GM19035 (cell line): ENCODE data around the gene USP19.
A peak's percentile ranks its signal among the peaks of the same experiment; 100 is the strongest.

ENCODE experiments used
- ATAC-seq: cut with Tn5 transposase; IDR thresholded peaks from one replicate; pipeline ENCODE4 v1.9.1; 2021; ENCODE audit not compliant: unreplicated experiment

USP19 gene, protein sequence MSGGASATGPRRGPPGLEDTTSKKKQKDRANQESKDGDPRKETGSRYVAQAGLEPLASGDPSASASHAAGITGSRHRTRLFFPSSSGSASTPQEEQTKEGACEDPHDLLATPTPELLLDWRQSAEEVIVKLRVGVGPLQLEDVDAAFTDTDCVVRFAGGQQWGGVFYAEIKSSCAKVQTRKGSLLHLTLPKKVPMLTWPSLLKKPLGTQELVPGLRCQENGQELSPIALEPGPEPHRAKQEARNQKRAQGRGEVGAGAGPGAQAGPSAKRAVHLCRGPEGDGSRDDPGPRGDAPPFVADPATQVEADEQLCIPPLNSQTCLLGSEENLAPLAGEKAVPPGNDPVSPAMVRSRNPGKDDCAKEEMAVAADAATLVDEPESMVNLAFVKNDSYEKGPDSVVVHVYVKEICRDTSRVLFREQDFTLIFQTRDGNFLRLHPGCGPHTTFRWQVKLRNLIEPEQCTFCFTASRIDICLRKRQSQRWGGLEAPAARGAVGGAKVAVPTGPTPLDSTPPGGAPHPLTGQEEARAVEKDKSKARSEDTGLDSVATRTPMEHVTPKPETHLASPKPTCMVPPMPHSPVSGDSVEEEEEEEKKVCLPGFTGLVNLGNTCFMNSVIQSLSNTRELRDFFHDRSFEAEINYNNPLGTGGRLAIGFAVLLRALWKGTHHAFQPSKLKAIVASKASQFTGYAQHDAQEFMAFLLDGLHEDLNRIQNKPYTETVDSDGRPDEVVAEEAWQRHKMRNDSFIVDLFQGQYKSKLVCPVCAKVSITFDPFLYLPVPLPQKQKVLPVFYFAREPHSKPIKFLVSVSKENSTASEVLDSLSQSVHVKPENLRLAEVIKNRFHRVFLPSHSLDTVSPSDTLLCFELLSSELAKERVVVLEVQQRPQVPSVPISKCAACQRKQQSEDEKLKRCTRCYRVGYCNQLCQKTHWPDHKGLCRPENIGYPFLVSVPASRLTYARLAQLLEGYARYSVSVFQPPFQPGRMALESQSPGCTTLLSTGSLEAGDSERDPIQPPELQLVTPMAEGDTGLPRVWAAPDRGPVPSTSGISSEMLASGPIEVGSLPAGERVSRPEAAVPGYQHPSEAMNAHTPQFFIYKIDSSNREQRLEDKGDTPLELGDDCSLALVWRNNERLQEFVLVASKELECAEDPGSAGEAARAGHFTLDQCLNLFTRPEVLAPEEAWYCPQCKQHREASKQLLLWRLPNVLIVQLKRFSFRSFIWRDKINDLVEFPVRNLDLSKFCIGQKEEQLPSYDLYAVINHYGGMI (N-terminal part only)

DNA sequence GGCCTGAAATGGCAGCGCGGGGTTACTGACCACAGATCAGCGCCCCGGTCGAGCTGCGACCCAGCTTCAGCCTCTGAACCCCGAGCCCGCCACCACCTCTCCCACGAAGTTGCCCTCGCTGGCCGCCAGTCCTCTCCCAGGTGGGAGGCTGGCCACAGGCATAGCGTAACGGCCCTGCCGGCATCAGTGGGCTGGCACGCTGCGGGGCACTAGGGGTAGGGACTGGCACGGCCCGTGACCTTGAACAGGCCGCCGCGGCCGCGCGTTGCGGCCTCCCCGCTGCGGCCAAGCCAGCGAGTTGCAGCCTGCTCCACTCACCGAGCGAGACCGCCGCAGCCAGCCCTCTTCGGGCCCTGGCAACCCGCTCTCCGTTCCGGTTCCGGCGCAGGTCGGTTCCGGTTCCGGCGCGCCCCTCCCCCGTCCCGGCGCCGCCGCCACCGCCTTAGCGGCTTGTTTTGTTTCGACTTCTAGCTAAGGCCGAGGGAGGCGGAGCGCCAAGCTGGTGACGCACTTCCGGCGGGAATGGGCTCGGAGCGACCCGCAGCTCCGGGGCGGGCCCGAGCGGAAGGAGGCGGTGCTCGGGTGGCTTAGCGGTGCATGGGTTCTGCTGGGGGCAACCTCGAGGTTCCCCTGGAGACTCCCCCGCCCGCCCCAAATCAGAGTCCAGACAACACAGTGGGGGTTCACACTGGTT lies at the start of gene USP19:
Gene USP19 (minus strand): TSS at position 386 of the 694 bp plus-strand sequence. CDS start 1,678 bp downstream, outside the sequence.
- ATAC-seq: peak; percentile 86

DNA sequence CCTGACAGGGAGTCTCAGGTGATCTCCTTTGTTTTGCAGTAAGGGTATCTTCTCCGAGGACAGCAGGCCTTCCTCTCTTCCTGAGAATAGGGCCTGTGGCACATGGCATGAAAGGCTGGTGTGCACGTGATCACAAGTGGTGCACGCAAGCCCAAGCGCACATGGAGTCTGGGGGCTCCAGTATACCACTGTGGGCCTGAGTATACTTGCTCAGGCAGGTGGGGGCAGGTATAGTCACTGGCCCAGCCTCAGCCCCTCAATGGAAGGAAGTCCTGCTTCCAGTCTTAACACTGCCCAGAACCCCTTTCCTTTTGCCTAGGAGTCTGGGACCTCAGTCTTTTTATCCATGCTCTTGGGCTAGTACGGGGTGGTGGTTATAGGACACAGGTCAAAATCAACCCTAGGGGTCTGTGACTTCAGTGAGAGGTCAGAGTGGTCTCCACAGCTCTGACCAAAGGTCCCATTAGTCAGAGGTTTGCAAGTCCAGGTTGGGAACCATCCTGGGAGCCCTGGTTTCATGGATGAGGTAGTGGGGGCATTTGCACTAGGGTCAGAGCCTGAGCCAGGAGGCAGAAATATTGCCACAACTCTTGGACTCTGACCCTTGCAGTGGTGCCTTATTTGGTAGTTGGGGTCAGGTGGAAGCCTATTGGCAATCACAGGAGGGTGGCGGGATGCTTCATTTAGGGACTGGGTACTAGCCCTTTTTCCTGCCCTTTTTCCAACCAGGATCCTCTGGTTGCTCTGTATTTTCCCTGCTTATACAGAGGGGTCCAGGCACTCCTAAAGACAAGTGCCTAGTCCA lies 46.3 kb upstream of the USP19 start:
- no peak for ATAC-seq

DNA sequence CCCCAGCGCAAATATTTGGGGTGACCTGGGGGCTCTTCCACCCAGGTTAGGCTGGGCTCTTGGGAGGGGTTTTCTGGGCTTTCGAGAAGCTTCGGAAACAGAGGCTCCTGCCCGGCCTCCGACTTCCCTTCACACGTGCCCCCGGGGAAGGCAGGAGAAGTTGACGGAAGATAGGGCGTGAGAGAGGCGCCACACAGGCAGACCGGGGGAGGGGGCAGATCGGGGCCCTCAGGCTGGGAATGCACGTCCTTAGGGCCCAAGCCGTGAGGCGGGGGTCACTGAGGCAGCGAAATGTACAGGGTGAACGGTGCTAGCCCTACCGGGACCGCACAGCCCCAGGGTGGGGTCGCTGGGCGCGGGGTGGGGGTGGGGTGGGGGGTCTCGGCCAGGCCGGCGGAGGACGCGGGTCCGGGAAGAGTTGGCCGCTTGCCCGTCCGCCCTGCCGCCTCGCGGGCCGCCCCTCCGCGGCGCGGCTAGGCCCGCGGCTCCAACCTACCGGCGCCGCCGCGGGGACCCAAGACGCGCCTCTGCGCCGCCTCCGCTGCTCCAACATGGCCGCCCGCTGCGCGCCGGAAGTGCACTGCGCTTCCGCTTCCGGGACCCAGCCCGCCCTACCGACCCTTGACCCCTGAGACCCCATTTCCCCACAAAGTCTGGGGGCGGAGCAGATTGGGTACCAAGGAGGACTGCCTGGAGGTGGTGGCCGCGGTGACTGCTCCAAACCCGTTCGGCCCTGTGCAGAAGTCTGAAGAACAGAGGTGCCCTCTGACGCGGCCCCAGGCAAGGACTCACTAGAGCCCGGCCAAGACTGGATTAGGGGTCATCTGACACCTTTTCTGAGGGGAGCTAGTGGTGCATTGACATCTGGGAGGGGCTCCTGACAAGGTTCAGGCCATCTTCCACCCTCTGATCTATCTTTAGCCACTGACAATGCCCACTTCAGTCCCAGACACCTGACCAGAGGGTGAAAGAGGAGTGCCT lies 45.4 kb upstream of the USP19 start, which contains the start of gene CCDC71:
Gene CCDC71 (minus strand): TSS at position 561 of the 981 bp plus-strand sequence. CDS start 2,123 bp downstream, outside the sequence.
- peak; percentile 66 for ATAC-seq

DNA sequence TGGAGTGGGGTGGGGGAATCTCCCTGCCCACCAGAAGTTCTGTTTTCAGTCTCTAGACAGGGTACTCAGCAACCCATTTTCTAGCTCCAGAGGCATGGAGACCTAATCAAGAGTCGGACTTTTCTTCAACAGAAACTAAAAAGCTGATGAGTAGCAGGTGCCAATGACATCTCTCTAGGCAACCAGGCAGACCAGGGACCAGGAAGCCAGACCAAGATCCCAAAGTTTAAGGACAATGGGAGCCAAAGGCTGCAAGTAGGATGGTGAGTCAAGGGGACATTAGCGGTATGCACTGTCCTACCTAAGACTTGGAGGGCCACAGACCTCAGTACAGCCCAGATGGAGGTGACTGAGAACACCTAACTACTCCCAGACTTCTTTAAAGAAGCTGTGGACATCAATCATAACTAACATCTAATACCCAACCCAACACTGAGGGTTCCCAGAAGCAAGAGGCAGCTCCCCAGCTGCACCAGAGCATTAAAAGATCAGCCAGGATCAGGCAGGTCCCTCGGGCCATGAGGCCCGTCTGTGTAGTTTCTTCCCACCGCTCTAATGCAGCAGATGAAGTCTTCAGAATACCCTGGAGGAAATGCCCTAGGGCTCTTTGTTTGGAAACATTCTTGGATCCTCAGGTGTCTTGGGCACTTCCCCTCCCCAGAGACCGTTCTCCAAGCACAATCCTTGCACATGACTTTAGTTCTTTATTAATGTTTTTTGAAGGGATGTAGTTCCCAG lies 44.5 kb upstream of the USP19 start:
- ATAC-seq: no peak

DNA sequence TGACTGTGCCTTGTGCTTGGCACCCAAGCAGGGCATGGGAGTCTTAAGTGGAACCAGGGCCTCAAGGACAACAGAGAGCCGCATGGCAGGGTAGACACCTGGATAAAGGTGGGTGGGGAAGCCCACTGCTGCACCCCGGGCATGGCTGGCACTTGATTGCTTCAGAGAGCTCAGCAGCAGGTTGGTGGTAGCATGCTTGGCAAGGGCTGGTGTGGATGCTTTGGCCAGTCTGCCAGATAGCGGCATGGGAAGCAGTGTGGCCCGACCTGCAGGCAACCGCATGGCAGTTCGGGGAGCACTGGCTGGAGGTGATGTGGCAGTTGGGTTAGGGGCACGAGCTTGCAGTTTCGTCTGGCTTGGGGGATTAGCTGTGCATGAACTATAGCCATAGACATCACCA lies 43.0 kb upstream of the USP19 start:
- no peak for ATAC-seq

DNA sequence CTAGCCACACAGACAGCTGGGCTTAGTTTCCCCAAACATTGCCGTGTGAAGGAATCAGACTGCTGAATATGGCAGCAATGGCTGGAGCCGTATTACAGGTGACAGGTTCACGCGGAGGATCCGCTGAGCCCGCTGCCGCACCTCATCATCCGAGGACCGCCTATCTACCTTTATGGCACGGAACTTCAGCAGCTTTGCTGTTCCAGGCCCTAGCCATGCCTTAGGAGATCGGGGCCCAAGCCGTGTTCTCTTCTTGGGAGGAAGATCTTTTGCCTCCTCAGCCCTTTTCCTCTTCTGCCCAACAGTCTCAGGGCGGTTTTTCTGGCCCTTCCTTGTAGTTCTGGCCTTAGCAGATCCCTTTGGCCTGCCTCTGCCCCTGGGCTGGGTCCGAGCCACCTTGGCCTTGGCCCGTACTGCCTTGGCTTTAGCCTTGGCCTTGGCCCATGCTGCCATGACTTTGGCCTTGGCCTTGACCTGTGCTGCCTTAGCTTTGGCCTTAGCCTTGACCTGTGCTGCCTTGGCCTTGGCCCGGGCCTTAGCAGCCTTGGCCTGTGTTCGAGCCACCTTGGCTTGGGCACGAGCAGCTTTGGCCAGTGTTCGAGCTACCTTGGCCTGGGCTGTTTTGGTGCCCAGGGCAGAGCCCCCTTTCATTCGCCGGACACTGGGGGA lies 42.3 kb upstream of the USP19 start:
- ATAC-seq: no peak

DNA sequence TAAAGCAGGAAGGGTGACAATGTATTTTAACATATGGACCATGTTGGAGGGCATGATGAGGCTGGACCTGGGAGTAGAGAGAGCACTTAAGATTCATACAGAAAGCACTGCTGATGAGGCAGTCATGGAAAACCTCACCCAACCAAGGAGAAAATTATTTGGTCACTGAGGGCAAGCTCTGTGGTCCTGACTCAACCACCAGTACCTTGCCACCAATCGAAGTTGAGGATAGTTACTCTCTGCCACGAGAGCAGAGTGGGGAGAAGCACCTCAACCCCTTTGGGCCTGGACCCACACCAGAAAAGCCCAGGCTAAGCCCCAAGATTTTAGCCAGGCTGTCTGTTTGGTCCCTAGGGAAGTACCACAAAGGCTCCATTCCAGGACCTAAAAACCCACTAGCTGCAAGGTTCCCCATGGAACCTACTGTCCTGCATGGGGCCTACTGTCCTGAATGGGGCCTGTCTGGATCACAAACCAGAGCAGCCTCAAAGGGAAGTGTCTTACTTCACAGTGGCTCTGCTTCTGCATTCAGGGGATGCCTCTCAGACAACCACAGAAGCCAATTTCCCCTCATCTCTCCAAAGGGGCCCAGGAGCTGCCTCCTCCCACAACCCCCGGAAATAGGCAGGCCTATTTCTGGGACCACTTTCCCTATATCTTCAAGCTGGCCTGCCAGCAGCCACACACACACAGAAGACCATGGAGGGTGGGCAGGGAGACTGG lies 41.3 kb upstream of the USP19 start:
- ATAC-seq: no peak

DNA sequence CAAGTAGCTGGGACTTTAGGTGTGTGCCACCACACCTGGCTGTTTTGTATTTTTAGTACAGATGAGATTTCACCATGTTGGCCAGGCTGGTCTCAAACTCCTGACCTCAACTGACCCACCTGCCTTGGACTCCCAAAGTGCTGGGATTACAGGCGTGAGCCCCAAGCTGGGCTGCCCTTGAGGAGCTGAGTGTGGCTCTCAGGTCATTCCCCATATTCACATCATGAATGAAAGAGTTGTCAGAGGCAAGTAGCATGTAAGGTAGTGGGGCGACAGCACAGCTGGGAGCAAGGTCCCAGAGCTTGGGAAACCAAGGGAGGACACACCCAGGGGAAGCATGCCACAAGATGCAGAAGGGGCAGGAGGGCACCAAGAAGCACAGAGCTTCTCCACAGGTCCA lies 40.6 kb upstream of the USP19 start:
- ATAC-seq: no peak

DNA sequence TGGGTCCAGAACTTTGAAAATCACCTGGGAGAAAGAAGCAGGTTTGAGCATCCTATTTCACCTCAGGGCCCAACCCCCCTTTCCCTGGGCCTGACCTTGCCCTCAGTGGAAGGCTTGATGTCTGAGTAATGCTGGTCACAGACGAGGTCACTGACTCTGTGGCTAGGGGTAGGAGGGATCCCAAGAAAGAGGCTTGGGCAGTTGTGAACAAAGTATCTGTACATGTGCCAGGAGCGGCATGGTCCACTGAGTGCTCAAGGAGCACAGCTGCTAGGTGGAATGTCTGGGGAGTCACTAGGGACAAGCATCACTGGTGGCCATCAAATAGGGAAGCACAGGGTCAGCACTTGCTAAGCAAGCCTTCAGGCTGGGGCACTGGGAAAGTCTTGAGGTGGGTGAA lies 38.2 kb upstream of the USP19 start:
- ATAC-seq: no peak

DNA sequence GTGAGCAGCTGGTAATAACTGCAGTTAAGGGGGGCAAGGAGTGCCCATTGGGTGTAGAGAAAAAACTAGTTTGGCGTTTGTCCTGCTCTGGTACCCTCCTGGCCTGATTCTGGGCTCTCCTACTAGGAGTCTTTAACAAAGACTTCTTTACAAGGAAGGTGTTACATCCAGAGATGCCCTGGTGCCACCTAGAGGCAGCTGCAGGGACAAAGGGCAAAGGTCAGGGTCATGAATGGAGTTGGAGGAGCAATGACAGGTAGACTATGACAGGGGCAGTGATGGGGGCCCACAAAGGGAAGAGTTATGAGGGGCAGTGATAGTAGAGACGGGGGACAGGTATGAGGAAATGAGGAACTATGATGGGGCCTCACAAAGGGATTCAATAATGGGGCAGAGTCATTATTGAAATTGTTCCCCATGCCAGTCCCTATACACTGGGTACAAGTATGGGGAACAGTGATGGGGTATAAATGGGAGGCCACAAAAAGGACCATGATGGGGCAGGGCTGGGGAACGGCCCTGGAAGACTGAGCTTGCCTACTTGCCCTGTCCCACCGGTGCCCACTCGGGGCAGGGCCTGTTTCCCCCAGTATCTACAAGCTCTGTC lies 37.6 kb upstream of the USP19 start:
- ATAC-seq: no peak

DNA sequence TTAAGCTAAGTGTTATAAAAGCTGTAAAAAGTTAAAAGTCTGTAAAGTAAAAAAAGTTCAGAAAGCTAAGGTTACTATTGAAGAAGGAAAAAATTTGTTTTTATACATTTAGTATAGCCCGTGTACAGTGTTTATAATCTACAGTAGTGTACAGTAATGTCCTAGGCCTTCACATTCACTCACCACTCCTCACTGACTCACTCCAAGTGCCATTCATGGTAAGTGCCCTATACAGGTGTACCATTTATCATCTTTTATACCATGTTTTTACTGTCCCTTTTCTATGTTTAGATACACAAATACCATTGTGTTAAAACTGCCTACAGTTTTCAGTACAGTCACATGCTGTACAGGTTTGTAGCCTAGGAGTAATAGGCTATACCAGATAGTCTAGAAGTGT lies 36.7 kb upstream of the USP19 start:
- ATAC-seq: no peak

DNA sequence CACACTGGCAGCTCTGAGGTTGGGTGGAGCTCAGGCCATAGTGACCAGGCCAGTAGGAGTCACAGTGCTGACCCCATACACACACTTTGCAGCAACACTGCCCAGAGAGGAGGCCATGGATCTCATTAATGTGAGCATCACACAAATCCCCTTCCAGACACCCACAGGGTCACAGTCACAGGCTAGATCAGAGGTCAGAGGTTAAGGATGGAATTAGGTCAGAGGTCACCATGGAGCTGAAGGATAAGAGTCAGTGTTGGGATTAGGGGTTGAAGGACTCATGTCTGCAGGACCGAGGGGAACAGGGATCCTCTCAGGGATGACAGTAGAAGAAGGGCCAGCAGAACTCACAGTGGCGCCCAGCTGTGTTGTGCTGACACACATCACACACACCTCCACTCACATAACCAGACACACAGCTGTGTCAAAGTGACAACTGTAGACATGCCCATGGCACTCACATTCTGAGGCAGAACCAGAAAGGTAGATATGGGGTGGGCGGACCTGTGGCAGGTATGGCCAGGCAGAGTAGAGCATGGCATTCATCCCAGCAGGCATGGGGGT lies 32.8 kb upstream of the USP19 start:
- ATAC-seq: no peak

DNA sequence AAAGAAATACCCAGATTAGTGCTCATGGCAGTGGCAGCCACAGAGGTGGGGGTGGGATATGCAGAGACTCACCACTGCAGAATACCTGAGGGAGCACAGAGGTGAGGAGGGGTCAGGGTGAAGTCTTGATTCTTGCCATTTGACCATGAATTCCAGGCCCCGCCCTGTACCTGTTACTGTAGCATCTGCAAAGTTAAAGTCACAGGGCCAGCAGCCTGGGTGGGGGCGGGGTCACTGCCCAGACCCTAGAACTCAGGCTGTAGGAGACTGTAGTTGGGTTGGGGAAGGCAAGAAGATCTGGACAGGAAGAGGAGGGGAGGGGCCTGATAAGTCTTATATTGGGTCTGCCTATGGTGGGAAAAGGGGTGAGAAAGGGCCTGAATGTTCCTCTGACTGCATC lies 31.0 kb upstream of the USP19 start:
- ATAC-seq: no peak

DNA sequence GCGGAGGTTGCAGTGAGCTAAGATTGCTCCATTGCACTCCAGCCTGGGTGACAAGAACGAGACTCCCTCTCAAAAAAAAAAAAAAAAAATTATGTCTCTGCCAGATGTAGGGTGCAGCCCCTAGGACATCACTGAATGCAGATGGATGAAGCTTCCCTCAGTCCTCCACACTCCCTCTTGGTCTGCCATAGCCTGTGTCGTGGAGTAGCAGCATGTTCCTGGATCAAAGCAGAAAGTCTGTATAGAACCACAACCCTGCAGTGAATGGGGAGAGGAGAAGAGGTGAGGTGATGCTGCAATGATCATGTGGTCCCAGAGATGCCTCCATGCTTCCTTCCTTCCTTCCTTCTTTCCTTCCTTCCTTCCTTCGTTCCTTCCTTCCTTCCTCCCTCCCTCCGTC lies 27.5 kb upstream of the USP19 start:
- no peak for ATAC-seq

DNA sequence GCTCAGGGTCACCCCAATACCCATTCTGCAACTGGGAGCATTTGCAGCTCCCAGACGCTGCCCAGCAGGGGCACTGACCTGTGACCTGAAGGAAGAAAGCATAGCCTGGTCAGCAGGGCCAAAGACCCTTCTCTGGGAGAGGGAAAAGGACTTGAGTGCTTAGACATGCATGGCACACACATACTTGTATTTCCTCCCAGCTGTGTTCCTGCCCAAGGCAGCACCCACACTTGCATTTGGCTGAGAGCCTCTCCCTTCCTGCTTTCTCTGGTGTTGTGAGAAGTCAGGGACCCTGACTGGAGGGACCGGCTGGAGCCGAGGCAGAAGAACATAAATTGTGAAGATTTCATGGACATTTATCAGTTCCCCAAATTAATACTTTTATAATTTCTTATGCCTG lies 19.5 kb upstream of the USP19 start:
- ATAC-seq: no peak

DNA sequence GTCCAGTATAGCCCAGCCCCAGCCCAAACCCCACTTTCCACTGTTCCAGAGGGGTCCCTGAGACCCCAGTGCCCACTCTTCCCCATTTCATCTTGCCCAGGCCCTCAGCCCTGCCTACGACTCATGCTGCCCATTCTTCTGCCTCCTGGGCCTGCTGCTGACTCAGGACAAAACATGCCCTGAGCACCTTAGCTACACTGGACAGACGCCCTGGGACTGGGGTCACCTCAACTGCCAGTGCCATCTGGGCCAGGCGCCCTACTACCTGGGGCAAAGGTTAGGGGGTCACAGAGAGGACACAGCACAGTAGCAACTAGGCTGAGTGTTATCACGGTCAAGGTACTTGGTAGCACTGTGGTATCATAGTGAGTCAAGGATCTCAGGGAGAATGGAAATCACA lies 14.9 kb upstream of the USP19 start:
- no peak for ATAC-seq
